ENCODE measurements around the gene WFDC13.
"Not testable (repeated sequence)": the region's sequence is repeated elsewhere in the genome, so short reads cannot be mapped to it uniquely, and the experiment has no call there.

Gene WFDC13

GRCh38 chr20:45701873-45702272, at the start of gene WFDC13:
Gene WFDC13, plus strand, starts transcription at chr20:45702038. Its CDS starts 86 bp downstream, at chr20:45702124.
- no peak for DNase-seq

DNA sequence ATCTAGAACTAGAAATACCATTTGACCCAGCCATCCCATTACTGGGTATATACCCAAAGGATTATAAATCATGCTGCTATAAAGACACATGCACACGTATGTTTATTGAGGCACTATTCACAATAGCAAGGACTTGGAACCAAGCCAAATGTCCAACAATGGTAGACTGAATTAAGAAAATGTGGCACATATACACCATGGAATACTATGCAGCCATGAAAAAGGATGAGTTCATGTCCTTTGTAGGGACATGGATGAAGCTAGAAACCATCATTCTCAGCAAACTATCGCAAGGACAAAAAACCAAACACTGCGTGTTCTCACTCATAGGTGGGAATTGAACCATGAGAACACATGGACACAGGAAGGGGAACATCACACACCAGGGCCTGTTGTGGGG, 44.8 kb upstream of the WFDC13 start:
- DNase-seq, result not testable (repeated sequence)

DNA sequence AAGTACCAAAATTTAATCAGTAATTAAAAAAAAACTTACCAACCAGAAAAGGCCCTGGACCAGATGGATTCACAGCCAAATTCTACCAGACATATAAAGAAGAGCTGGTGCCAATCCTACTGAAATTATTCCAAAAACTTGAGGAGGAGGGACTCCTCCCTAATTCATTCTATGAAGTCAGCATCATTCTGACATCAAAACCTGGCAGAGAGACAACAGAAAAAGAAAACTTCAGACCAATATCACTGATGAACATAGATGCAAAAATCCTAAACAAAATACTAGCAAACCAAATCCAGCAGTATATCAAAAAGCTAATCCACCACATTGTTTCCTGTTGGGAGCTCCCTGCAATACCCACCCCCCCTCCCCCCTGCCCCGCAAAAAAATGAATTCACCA, 31.7 kb upstream of the WFDC13 start, which contains the start of gene WFDC11:
Gene WFDC11 (minus strand): TSS at position 101 of the 400 bp plus-strand sequence. CDS start 19,639 bp downstream, outside the sequence.
- DNase-seq, result no peak

- no peak for DNase-seq
These were observed 29.1 kb upstream of the WFDC13 start for GRCh38 chr20:45672765-45673164.

- DNase-seq, result no peak
These were observed 22.2 kb upstream of the WFDC13 start for GRCh38 chr20:45679650-45680049.

DNA sequence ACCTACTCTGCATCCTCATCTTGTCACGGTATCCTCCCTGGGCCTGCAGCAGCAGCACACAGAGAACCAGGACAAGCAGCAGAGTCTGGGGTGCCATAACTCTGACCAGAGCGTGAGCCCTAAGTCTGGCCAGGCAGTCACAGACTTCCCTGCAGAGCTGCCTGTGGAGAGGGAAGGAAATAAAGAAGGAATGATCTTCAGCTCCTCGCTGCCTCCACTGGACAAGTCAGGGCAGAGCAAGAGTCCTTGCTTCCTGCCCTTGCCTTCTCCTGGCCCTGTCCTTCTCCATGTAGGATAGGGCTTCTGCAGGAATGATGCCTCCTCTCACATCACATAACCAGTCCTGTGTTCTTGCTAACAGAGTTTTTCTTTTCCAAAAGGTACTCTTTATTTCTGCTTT, 15.9 kb upstream of the WFDC13 start:
- no peak for DNase-seq

DNA sequence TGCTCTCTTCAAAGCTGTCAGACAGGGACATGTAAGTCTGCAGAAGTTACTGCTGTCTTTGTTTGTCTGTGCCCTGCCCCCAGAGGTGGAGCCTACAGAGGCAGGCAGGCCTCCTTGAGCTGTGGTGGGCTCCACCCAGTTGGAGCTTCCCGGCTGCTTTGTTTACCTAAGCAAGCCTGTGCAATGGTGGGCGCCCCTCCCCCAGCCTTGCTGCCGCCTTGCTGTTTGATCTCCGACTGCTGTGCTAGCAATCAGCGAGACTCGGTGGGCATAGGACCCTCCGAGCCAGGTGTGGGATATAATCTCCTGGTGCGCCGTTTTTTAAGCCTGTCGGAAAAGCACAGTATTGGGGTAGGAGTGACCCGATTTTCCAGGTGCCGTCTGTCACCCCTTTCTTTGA, 8.5 kb upstream of the WFDC13 start:
- DNase-seq, result not testable (repeated sequence)

- no peak for DNase-seq
These were observed 6.3 kb upstream of the WFDC13 start for GRCh38 chr20:45695496-45695895.

DNA sequence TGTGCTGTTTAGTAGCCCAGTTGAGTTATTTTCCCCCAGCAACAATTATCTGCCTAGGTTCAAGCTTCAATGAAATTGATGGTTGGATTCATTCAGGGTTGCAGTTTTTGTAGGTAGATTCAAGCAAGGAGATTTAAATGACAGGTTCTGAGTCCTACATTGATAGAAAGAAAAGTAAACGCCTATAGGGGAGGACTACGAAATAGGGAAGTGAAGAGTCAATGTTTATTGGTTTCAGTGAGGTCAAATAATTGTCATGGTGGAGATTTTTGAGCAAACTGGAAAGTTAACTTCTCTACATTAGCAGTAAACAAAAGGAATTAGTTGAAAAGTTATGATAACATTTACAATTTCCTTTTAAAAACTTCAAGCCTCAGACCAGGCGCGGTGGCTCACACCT, 734 bp upstream of the WFDC13 start:
- no peak for DNase-seq

- peak in 1 of 2 experiments; percentile 44 for DNase-seq
These were observed 3.3 kb downstream of the WFDC13 start, which contains the start of gene WFDC10B for GRCh38 chr20:45704969-45705637. Gene WFDC10B, minus strand, starts transcription at chr20:45705019. Its CDS starts 19,027 bp downstream, at chr20:45685992.

DNA sequence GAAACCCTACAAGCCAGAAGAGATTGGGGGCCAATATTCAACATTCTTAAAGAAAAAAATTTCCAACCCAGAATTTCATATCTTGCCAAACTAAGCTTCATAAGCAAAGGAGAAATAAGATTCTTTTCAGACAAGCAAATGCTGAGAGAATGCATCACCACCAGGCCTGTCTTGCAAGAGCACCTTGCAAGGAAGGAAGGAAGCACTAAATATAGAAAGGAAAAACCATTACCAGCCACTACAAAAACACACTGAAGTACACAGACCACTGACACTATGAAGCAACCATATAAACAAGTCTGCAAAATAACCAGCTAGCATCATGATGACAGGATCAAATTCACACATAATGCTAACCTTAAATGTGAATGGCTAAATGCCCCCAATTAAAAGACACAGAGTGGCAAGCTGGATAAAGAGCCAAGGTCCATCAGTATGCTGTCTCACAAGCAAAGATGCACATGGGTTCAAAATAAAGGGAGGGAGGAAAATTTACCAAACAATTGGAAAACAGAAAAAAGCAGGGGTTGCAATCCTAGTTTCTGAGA, 14.4 kb downstream of the WFDC13 start:
- DNase-seq, result not testable (repeated sequence)

GRCh38 chr20:45722047-45722446, 20.2 kb downstream of the WFDC13 start, which contains the start of gene SPINT4:
Gene SPINT4, plus strand, starts transcription at chr20:45722347. Its CDS starts 21 bp downstream, at chr20:45722368.
- no peak for DNase-seq

- DNase-seq, result no peak
These were observed 23.3 kb downstream of the WFDC13 start for GRCh38 chr20:45725134-45725533.

DNA sequence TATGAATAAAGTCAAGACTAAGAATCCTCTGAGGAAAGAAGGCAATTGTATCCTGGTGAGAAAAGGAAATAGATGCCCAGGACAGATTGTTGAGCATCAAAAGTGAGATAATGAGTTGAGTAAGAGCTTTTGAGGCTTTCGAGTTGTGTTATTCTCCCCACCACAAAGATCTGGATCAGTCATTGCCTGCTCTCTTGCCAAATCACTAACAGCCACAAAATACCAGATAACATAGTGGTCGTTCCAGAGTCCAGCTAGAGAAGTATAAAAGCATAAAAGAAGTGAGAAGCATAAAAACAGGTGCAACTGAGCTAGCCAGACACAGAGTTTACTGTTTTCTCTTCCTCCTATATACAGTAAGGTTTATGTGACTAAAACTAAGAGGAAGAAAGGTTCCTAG, 25.2 kb downstream of the WFDC13 start:
- no peak for DNase-seq

DNA sequence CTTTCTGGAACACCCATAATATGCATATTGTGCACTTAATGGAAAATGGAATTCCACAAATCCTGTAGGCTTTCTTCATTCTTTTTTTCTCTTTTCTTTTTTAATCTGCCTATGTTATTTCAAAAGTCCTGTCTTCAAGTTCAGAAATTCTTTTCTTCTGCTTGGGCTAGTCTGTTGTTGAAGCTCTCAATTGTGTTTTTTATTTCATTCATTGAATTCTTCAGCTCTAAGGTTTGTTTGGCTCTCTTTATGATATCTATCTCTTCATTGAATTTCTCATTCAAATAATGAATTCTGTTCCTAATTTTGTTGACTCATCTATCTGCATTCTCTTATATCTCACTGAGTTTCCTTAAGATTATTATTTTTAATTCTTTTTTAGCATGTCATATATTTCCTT, 30.4 kb downstream of the WFDC13 start:
- DNase-seq, result no peak

DNA sequence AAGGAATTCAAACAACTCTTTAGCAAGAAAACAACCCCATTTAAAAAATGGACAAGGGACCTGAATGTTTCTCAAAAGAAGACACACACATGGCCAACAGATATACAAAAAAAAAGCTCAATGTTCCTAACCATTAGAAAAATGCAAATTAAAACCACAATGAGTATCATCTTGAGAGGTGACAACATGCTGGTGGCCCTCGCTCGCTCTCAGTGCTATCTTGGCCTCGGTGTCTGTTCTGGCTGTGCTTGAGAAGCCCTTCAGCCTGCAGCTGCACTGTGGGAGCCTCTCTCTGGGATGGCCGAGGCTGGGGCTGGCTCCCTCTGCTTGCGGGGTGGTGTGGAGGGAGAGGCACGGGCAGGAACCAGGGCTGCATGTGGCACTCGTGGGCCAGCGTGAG, 33.7 kb downstream of the WFDC13 start:
- no peak for DNase-seq

DNA sequence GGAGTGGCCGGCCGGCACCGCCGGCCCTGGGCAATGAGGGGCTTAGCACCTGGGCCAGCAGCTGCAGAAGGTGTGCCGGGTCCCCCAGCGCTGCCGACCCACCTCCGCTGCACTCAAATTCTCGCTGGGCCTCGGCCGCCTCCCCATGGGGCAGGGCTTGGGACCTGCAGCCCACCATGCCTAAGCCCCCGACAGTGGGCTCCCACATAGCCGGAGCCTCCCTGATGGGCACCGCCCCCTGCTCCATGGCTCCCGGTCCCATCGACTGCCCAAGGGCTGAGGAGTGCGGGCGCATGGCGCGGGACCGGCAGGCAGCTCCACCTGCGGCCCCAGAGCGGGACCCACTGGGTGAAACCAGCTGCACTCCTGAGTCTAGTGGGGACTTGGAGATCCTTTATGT, 34.1 kb downstream of the WFDC13 start:
- no peak for DNase-seq

- DNase-seq, result no peak
These were observed 40.8 kb downstream of the WFDC13 start for GRCh38 chr20:45742596-45742995.

DNA sequence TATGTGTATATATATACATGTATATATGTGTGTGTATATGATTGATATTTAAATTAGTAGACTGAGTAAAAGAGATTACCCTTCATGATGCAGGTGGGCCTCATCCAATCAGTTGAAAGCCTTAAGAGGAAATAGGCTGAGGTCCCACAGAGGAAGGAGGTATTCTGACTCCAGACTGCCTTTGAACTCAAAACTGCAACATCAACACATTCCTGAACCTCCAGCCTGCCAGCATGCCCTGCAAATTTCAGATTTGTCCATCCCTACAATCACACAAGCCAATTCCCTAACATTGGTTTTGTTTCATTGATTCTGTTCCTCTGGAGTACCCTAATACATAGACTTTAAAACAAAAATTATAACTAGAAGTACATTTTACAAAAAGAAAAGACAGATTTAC, 43.2 kb downstream of the WFDC13 start:
- no peak for DNase-seq

GRCh38 chr20:45751721-45752120, 49.9 kb downstream of the WFDC13 start:
- DNase-seq, result no peak

- DNase-seq, result no peak
These were observed 50.9 kb downstream of the WFDC13 start for GRCh38 chr20:45752746-45753145.

- no peak for DNase-seq
These were observed 56.3 kb downstream of the WFDC13 start for GRCh38 chr20:45758096-45758495.
